ENCODE results near the gene PLPPR1. TPM values are rescaled to one million over a fixed set of nuclear protein-coding genes. Genes with fewer than 3 reads are reported as not detected.
"Not testable (repeated sequence)": the region's sequence is repeated elsewhere in the genome, so short reads cannot be mapped to it uniquely, and the experiment has no call there.

Gene PLPPR1
- total RNA-seq, 4 donors from 2014 or later = not detected

GRCh38 chr9:101115102-101115501 lies 86.6 kb downstream of the PLPPR1 start:
- DNase-seq (ENCODE audit: low spot score) (no peak), ATAC-seq (ENCODE audit: low FRiP score) (no peak)
- no peak for TF ChIP-seq CTCF (IDR thresholded peaks at IDR 0.05)

- ATAC-seq (ENCODE audit: low FRiP score) (no peak), DNase-seq (ENCODE audit: low spot score) (no peak)
- no peak for TF ChIP-seq CTCF (IDR thresholded peaks at IDR 0.05)
These were observed 88.6 kb downstream of the PLPPR1 start for GRCh38 chr9:101117161-101117560.

GRCh38 chr9:101119206-101119819 lies 90.8 kb downstream of the PLPPR1 start:
- DNase-seq (ENCODE audit: low spot score) (no peak), ATAC-seq (ENCODE audit: low FRiP score) (no peak)
- TF ChIP-seq CTCF (IDR thresholded peaks at IDR 0.05) = no peak

GRCh38 chr9:101121836-101122399 lies 93.4 kb downstream of the PLPPR1 start:
- no peak for TF ChIP-seq CTCF (IDR thresholded peaks at IDR 0.05)
- ATAC-seq (ENCODE audit: low FRiP score) = no peak
- no peak for DNase-seq (ENCODE audit: low spot score)

- DNase-seq (ENCODE audit: low spot score) = no peak
- ATAC-seq (ENCODE audit: low FRiP score) = no peak
- TF ChIP-seq CTCF (IDR thresholded peaks at IDR 0.05) = no peak
These were observed 98.0 kb downstream of the PLPPR1 start for GRCh38 chr9:101126556-101126955.

- not testable (repeated sequence) for ATAC-seq (ENCODE audit: low FRiP score); DNase-seq (ENCODE audit: low spot score)
These were observed 98.8 kb downstream of the PLPPR1 start for GRCh38 chr9:101127369-101127768.

GRCh38 chr9:101128623-101129022 lies 100.1 kb downstream of the PLPPR1 start:
- ATAC-seq (ENCODE audit: low FRiP score) = no peak

More at GRCh38 chr9:101128623-101129022, 100.1 kb downstream of the PLPPR1 start:
- no peak for DNase-seq (ENCODE audit: low spot score)
- TF ChIP-seq CTCF (IDR thresholded peaks at IDR 0.05) = no peak
